Cardiac muscle cell (in vitro differentiated cells and primary cell): ENCODE data around the gene STK35. TPM values are rescaled to one million over a fixed set of nuclear protein-coding genes. Genes with fewer than 3 reads are reported as not detected.

ENCODE experiments used
- DNase-seq, 2 donors: peaks; one replicate each; pipeline versions ENCODE4 v3.0.0 to v3.0.0-alpha.2; 2010 to 2017; ENCODE audit warnings: low read depth in 1 of 2, low spot score in 1 of 2
- H3K27ac ChIP-seq: fragments of 200-600 bp; sonication (generic); 2 replicates; pipeline ENCODE4 v1.5.1; 2016
- H3K27me3 ChIP-seq: fragments of 200-600 bp; sonication (generic); 2 replicates; pipeline ENCODE4 v1.6.0; 2016; ENCODE audit warnings: control low read depth
- H3K36me3 ChIP-seq: fragments of 200-600 bp; sonication (generic); 2 replicates; pipeline ENCODE4 v1.5.1; 2016; ENCODE audit warnings: control low read depth
- H3K4me1 ChIP-seq: fragments of 200-600 bp; sonication (generic); 2 replicates; pipeline ENCODE4 v1.8.1; 2017; ENCODE audit warnings: low read depth, mild to moderate bottlenecking, mixed run types
- H3K4me3 ChIP-seq: fragments of 200-600 bp; sonication (generic); 2 replicates; pipeline ENCODE4 v1.5.1; 2016; ENCODE audit warnings: mild to moderate bottlenecking
- H3K9me3 ChIP-seq: fragments of 200-600 bp; sonication (generic); 2 replicates; pipeline ENCODE4 v1.5.1; 2017; ENCODE audit warnings: low read depth, mild to moderate bottlenecking, control low read depth
- CTCF ChIP-seq: IDR thresholded peaks from 2 replicates; pipeline ENCODE4 v1.5.1; 2012; ENCODE audit warnings: low read depth, mild to moderate bottlenecking, low read length
- polyA plus RNA-seq: library from polyadenylated mRNA; unstranded; fragments of >200 nt; fragmentation: Nextera tagmentation; extraction: Ambion mirVana; gene quantifications from 2 replicates; pipeline ENCODE4 v1.2.1, GENCODE V29; 2016
- total RNA-seq: library from RNA; depleted of rRNA; stranded (reverse); fragments of >200 nt; gene quantifications from 2 replicates; pipeline ENCODE4 v1.2.3, GENCODE V29; 2016

Gene STK35
- total RNA-seq = 21.4 and 21.6 TPM in 2 replicates
- polyA plus RNA-seq = 10.0 and 10.8 TPM in 2 replicates

GRCh38 chr20:2101057-2101864, at the start of gene STK35:
Gene STK35, plus strand, starts transcription at chr20:2101827. Its CDS starts 55 bp downstream, at chr20:2101882.
- Histone ChIP-seq H3K27me3 (peaks cover 12% of the 10 kb centered on the region), H3K4me1 (peaks cover 12% of the 10 kb centered on the region), H3K9me3 (no peaks in the 10 kb centered on the region), H3K36me3 (no peaks in the 10 kb centered on the region), H3K4me3 (peak within 1 kb of the TSS; percentile 91), H3K27ac (peak within 1 kb of the TSS; percentile 99)
- TF ChIP-seq CTCF = no peak
- no peak for DNase-seq

- DNase-seq = no peak
- Histone ChIP-seq H3K36me3 (no peaks in the 10 kb centered on the region), H3K27ac (no peak overlapping the region), H3K27me3 (peaks cover 91% of the 10 kb centered on the region), H3K9me3 (no peaks in the 10 kb centered on the region), H3K4me1 (no peaks in the 10 kb centered on the region), H3K4me3 (no peak overlapping the region)
- TF ChIP-seq CTCF = no peak
Measured at GRCh38 chr20:2051946-2052345, 49.7 kb upstream of the STK35 start.

GRCh38 chr20:2052741-2053140, 48.9 kb upstream of the STK35 start:
- DNase-seq = no peak
- no peak for TF ChIP-seq CTCF
- Histone ChIP-seq H3K4me1 (no peaks in the 10 kb centered on the region), H3K4me3 (no peak overlapping the region), H3K27me3 (peaks cover 87% of the 10 kb centered on the region), H3K9me3 (no peaks in the 10 kb centered on the region), H3K27ac (no peak overlapping the region), H3K36me3 (no peaks in the 10 kb centered on the region)

- H3K27me3 ChIP-seq = peaks cover 86% of the 10 kb centered on the region
- H3K4me1 ChIP-seq = no peaks in the 10 kb centered on the region
- H3K36me3 ChIP-seq = no peaks in the 10 kb centered on the region
- no peak overlapping the region for H3K4me3 ChIP-seq
- no peaks in the 10 kb centered on the region for H3K9me3 ChIP-seq
- no peak for TF ChIP-seq CTCF
- no peak for DNase-seq
- H3K27ac ChIP-seq = no peak overlapping the region
Measured at GRCh38 chr20:2053615-2054014, 48.0 kb upstream of the STK35 start.

GRCh38 chr20:2054911-2055310, 46.7 kb upstream of the STK35 start:
- H3K4me1 ChIP-seq = no peaks in the 10 kb centered on the region
- peaks cover 88% of the 10 kb centered on the region for H3K27me3 ChIP-seq
- no peak for DNase-seq
- no peaks in the 10 kb centered on the region for H3K9me3 ChIP-seq
- TF ChIP-seq CTCF = no peak
- no peaks in the 10 kb centered on the region for H3K36me3 ChIP-seq
- no peak overlapping the region for H3K4me3 ChIP-seq
- no peak overlapping the region for H3K27ac ChIP-seq
